ENCODE results near the gene NTSR1.

NTSR1 gene

GRCh38 chr20:62762801-62763368, 54.2 kb downstream of the NTSR1 start:
- no peak for TF ChIP-seq CTCF (conservative IDR thresholded peaks at IDR 0.05)
- H3K27ac ChIP-seq, result no peak overlapping the region

- H3K27ac ChIP-seq, result no peak overlapping the region
- no peak for TF ChIP-seq CTCF (conservative IDR thresholded peaks at IDR 0.05)
These were observed 54.8 kb downstream of the NTSR1 start for GRCh38 chr20:62763404-62763803.

- TF ChIP-seq CTCF (conservative IDR thresholded peaks at IDR 0.05), result no peak
- no peak overlapping the region for H3K27ac ChIP-seq
These were observed 55.7 kb downstream of the NTSR1 start for GRCh38 chr20:62764156-62764935.

- no peak for TF ChIP-seq CTCF (conservative IDR thresholded peaks at IDR 0.05)
- no peak overlapping the region for H3K27ac ChIP-seq
These were observed 56.4 kb downstream of the NTSR1 start for GRCh38 chr20:62765021-62765420.

GRCh38 chr20:62765432-62766070, 56.9 kb downstream of the NTSR1 start:
- TF ChIP-seq CTCF (conservative IDR thresholded peaks at IDR 0.05), result no peak
- peak overlapping the region; percentile 47; the same call in 1 of the 2 replicates for H3K27ac ChIP-seq

GRCh38 chr20:62766071-62766450, 57.4 kb downstream of the NTSR1 start:
- peak overlapping the region; percentile 47; the same call in 1 of the 2 replicates for H3K27ac ChIP-seq
- no peak for TF ChIP-seq CTCF (conservative IDR thresholded peaks at IDR 0.05)

- peak overlapping the region; percentile 47; the same call in 1 of the 2 replicates for H3K27ac ChIP-seq
- TF ChIP-seq CTCF (conservative IDR thresholded peaks at IDR 0.05), result no peak
These were observed 58.1 kb downstream of the NTSR1 start for GRCh38 chr20:62766716-62767115.
